Kidney (tissue), 14 donors: ENCODE data around the gene ZSCAN9. TPM values are rescaled to one million over a fixed set of nuclear protein-coding genes. Genes with fewer than 3 reads are reported as not detected.

Source experiments
- DNase-seq, 5 donors: peaks; one replicate each; pipeline ENCODE4 v3.0.0-alpha.2; 2013 to 2020
- FAIRE-seq: peaks from 2 replicates; lab custom pipeline; 2012; peaks lifted over from hg19 to GRCh38; lab: Jason Lieb, UNC
- H3K27ac ChIP-seq, 2 donors: one replicate each; pipeline ENCODE4 v1.7.0; 2013; ENCODE audit warnings: low read depth in 2 of 2, low read length in 2 of 2, inconsistent platforms in 1 of 2
- H3K27me3 ChIP-seq: one replicate; pipeline ENCODE4 v1.7.1; 2013; ENCODE audit warnings: low read length, inconsistent platforms; ENCODE audit not compliant: control insufficient read depth, insufficient read depth
- H3K36me3 ChIP-seq, 3 donors: one replicate each; pipeline versions ENCODE4 v1.7.0 to v1.7.1; 2013; ENCODE audit warnings: low read length in 3 of 3, control low read depth in 1 of 3, inconsistent platforms in 1 of 3; ENCODE audit not compliant: insufficient read depth in 3 of 3, control insufficient read depth in 2 of 3
- H3K4me1 ChIP-seq, 3 donors: one replicate each; pipeline versions ENCODE4 v1.7.0 to v1.7.1; 2013; ENCODE audit warnings: low read length in 3 of 3, inconsistent platforms in 1 of 3, low read depth in 1 of 3; ENCODE audit not compliant: control insufficient read depth in 2 of 3, insufficient read depth in 2 of 3
- H3K4me3 ChIP-seq, 3 donors: one replicate each; pipeline versions ENCODE4 v1.7.0 to v1.8.1; 2013; ENCODE audit warnings: low read length in 3 of 3, control low read depth in 1 of 3, inconsistent platforms in 1 of 3
- H3K9ac ChIP-seq, 3 donors: one replicate each; pipeline versions ENCODE4 v1.7.0 to v1.7.1; 2013; ENCODE audit warnings: low read length in 3 of 3, control low read depth in 1 of 3, inconsistent platforms in 1 of 3
- H3K9me3 ChIP-seq, 3 donors: one replicate each; pipeline versions ENCODE4 v1.7.0 to v1.7.1; 2013; ENCODE audit warnings: low read length in 3 of 3, control low read depth in 1 of 3, inconsistent platforms in 1 of 3; ENCODE audit not compliant: control insufficient read depth in 2 of 3, insufficient read depth in 1 of 3
- CTCF ChIP-seq: IDR thresholded peaks from 3 replicates; pipeline ENCODE4 v1.5.1; 2012; ENCODE audit warnings: mild to moderate bottlenecking, moderate library complexity, borderline replicate concordance; ENCODE audit not compliant: insufficient read depth; ENCODE audit errors: extremely low read depth
- intact Hi-C: fragments of 100-400 bp; cut with DNase I; formaldehyde crosslinking; loops from one replicate; pipeline ENCODE4 v1.11.1; 2022
- polyA plus RNA-seq: library from polyadenylated mRNA; stranded (reverse); fragments of 350-450 nt; fragmentation: Illumina TruSeq; extraction: RNeasy Lipid Tissue Mini Kit (QIAGEN cat#74804); gene quantifications from one replicate; pipeline ENCODE4 v1.2.3, GENCODE V29; 2014; ENCODE audit warnings: low read depth, low replicate concordance; ENCODE audit not compliant: insufficient read depth
- total RNA-seq: library from RNA; stranded (reverse); fragmentation: NEBNext Ultra II Directional; extraction: Animal tissue kit (Norgen Biotek cat#: 25700); gene quantifications from one replicate; pipeline ENCODE4 v1.2.1, GENCODE V29; 2021
- donor health status: control.
- donor health status: control.
- donor health status: control.
- donor health status: control.
- donor health status: control.
- donor health status: DM: yes; HTN: yes; CAD: no.
- donor health status: Normal renal cell carcinoma (clear cell type).

ZSCAN9 gene
- total and polyA plus RNA-seq, 2 donors from 2014 or later: 8.1 to 15.6 TPM

- H3K36me3 ChIP-seq: no peaks in the 10 kb centered on the region
- peaks cover 0 to 12% (median 9%) of the 10 kb centered on the region in 3 donors for H3K4me1 ChIP-seq
- no peak overlapping the region for H3K27ac ChIP-seq
- FAIRE-seq: no peak
- H3K9me3 ChIP-seq: no peaks in the 10 kb centered on the region
- TF ChIP-seq CTCF: no peak
- intact Hi-C loops: no loop called here
- no peak overlapping the region for H3K4me3 ChIP-seq
- H3K9ac ChIP-seq: no peak overlapping the region
- DNase-seq: no peak
- no peaks in the 10 kb centered on the region for H3K27me3 ChIP-seq
Observed at GRCh38 chr6:28254121-28254519, 29.0 kb downstream of the ZSCAN9 start.

- Histone ChIP-seq H3K9ac (no peak overlapping the region), H3K36me3 (no peaks in the 10 kb centered on the region), H3K4me1 (peaks cover 0 to 8% (median 0%) of the 10 kb centered on the region in 3 donors), H3K27ac (no peak overlapping the region), H3K27me3 (no peaks in the 10 kb centered on the region), H3K4me3 (no peak overlapping the region), H3K9me3 (peaks cover 0 to 6% (median 0%) of the 10 kb centered on the region in 3 donors)
- FAIRE-seq: no peak
- DNase-seq: no peak
- no peak for TF ChIP-seq CTCF
- intact Hi-C loops: no loop called here
Observed at GRCh38 chr6:28257042-28257441, 32.0 kb downstream of the ZSCAN9 start.

GRCh38 chr6:28258877-28259777 is 34.1 kb downstream of the ZSCAN9 start, which contains the start of gene NKAPL:
Gene NKAPL, plus strand, starts transcription at chr6:28259297. Its CDS starts 75 bp downstream, at chr6:28259372.
- Histone ChIP-seq H3K27me3 (no peaks in the 10 kb centered on the region), H3K9ac (peak within 1 kb of the TSS in 1 of 3 donors; percentile 51), H3K4me3 (peak within 1 kb of the TSS; percentile 68 to 73 (median 72)), H3K36me3 (no peaks in the 10 kb centered on the region), H3K9me3 (peaks cover 0 to 6% (median 0%) of the 10 kb centered on the region in 3 donors), H3K4me1 (peaks cover 0 to 2% (median 0%) of the 10 kb centered on the region in 3 donors), H3K27ac (no peak within 1 kb of the TSS)
- FAIRE-seq (no peak), DNase-seq (peak; percentile 68 to 92 (median 83))
- no peak for TF ChIP-seq CTCF
- intact Hi-C loops: no loop called here
